ENCODE data around the gene DCUN1D4.

The DCUN1D4 gene

DNA sequence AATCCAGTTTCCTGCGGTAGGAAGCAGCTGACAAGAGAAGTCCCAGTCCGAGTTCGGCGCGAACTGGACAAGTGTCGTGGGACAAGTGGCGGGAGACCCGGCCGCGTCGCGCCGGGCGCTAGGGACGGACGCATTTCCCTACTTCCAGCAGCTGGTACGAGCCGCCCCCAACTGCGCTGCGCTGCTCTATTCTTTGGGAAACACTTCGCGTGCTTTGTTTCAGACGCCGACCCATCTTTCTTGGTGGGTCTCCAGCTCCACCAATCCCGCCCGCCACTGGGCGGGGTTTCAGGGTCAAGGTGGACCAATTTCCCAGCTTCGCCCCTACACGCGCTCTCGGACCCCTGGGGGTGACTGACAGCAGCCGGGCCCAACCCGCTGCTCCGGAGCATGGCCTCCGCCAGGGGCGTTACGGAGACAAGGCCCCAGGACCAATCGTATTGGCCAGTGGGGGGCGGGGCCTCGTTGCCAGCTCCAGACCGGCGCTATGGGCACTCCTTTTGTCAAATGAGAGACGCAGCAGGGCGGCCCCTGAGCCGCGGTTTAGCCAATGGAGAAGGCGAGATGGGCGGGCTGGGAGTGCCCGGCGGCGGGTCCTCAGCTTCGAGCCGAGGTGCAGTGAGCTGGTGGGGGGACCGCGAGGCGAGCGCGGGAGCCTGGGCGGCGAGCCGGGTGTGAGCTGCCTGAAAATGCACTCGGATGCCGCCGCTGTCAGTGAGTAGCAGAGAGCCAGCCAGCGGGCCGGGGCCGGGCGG is at the start of gene DCUN1D4:
DCUN1D4 (plus strand) TSS at position 600 of the 755 bp plus-strand sequence; CDS start at position 690, 90 bp downstream.
- peak; percentile 89 for ATAC-seq
- TF ChIP-seq, protein P1, sequence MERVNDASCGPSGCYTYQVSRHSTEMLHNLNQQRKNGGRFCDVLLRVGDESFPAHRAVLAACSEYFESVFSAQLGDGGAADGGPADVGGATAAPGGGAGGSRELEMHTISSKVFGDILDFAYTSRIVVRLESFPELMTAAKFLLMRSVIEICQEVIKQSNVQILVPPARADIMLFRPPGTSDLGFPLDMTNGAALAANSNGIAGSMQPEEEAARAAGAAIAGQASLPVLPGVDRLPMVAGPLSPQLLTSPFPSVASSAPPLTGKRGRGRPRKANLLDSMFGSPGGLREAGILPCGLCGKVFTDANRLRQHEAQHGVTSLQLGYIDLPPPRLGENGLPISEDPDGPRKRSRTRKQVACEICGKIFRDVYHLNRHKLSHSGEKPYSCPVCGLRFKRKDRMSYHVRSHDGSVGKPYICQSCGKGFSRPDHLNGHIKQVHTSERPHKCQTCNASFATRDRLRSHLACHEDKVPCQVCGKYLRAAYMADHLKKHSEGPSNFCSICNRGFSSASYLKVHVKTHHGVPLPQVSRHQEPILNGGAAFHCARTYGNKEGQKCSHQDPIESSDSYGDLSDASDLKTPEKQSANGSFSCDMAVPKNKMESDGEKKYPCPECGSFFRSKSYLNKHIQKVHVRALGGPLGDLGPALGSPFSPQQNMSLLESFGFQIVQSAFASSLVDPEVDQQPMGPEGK (CRISPR knock-in tag; IDR thresholded peaks at IDR 0.05; ENCODE audit: borderline replicate concordance): no peak
- TF ChIP-seq GLIS3 (CRISPR knock-in tag; IDR thresholded peaks at IDR 0.05): no peak

GRCh38 chr4:51820443-51821234 is 22.3 kb upstream of the DCUN1D4 start:
- TF ChIP-seq POU6F1 (CRISPR knock-in tag; IDR thresholded peaks at IDR 0.05; ENCODE audit: borderline replicate concordance, low read depth): no peak
- TF ChIP-seq TOX (CRISPR knock-in tag; IDR thresholded peaks at IDR 0.05; ENCODE audit: borderline replicate concordance): no peak
- TF ChIP-seq, protein P1 (CRISPR knock-in tag; IDR thresholded peaks at IDR 0.05; ENCODE audit: borderline replicate concordance): no peak
- no peak for TF ChIP-seq ESRRG (CRISPR knock-in tag; IDR thresholded peaks at IDR 0.05)
- no peak for TF ChIP-seq ZNF70 (CRISPR knock-in tag; IDR thresholded peaks at IDR 0.05)
- TF ChIP-seq, protein P2, sequence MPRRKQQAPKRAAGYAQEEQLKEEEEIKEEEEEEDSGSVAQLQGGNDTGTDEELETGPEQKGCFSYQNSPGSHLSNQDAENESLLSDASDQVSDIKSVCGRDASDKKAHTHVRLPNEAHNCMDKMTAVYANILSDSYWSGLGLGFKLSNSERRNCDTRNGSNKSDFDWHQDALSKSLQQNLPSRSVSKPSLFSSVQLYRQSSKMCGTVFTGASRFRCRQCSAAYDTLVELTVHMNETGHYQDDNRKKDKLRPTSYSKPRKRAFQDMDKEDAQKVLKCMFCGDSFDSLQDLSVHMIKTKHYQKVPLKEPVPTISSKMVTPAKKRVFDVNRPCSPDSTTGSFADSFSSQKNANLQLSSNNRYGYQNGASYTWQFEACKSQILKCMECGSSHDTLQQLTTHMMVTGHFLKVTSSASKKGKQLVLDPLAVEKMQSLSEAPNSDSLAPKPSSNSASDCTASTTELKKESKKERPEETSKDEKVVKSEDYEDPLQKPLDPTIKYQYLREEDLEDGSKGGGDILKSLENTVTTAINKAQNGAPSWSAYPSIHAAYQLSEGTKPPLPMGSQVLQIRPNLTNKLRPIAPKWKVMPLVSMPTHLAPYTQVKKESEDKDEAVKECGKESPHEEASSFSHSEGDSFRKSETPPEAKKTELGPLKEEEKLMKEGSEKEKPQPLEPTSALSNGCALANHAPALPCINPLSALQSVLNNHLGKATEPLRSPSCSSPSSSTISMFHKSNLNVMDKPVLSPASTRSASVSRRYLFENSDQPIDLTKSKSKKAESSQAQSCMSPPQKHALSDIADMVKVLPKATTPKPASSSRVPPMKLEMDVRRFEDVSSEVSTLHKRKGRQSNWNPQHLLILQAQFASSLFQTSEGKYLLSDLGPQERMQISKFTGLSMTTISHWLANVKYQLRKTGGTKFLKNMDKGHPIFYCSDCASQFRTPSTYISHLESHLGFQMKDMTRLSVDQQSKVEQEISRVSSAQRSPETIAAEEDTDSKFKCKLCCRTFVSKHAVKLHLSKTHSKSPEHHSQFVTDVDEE (CRISPR knock-in tag; IDR thresholded peaks at IDR 0.05): no peak
- no peak for TF ChIP-seq ARNTL (CRISPR knock-in tag; IDR thresholded peaks at IDR 0.05; ENCODE audit: borderline replicate concordance, low read depth)
- no peak for TF ChIP-seq RARB (CRISPR knock-in tag; IDR thresholded peaks at IDR 0.05)
- no peak for TF ChIP-seq ISL1 (CRISPR knock-in tag; IDR thresholded peaks at IDR 0.05)
- TF ChIP-seq SNAI2 (CRISPR knock-in tag; IDR thresholded peaks at IDR 0.05): no peak
- TF ChIP-seq, protein P3, sequence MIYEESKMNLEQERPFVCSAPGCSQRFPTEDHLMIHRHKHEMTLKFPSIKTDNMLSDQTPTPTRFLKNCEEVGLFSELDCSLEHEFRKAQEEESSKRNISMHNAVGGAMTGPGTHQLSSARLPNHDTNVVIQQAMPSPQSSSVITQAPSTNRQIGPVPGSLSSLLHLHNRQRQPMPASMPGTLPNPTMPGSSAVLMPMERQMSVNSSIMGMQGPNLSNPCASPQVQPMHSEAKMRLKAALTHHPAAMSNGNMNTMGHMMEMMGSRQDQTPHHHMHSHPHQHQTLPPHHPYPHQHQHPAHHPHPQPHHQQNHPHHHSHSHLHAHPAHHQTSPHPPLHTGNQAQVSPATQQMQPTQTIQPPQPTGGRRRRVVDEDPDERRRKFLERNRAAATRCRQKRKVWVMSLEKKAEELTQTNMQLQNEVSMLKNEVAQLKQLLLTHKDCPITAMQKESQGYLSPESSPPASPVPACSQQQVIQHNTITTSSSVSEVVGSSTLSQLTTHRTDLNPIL (CRISPR knock-in tag; IDR thresholded peaks at IDR 0.05; ENCODE audit: low read depth): no peak
- TF ChIP-seq TCF4 (CRISPR knock-in tag; IDR thresholded peaks at IDR 0.05; ENCODE audit: borderline replicate concordance): no peak
- no peak for TF ChIP-seq GLIS3 (CRISPR knock-in tag; IDR thresholded peaks at IDR 0.05)
- TF ChIP-seq ZNF8 (CRISPR knock-in tag; IDR thresholded peaks at IDR 0.05): no peak
- no peak for TF ChIP-seq ZC3H10 (CRISPR knock-in tag; IDR thresholded peaks at IDR 0.05)
- no peak for TF ChIP-seq ZFP30 (CRISPR knock-in tag; IDR thresholded peaks at IDR 0.05)
- no peak for ATAC-seq

DNA sequence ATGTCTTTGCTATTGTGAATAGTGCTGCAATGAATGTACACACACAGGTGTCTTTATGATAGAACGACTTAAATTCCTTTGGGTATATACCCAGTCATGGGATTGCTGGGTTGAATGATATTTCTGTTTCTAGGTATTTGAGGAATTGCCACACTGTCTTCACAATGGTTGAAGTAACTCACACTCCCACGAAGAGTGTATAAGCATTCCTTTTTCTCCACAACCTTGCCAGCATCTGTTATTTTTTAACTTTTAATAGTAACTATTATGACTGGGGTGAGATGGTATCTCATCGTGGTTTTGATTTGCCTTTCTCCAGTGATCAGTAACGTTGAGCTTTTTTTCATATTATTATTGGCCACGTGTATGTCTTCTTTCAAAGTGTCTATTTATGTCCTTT is 17.6 kb upstream of the DCUN1D4 start:
- no peak for ATAC-seq
- TF ChIP-seq OSR1 (CRISPR knock-in tag; IDR thresholded peaks at IDR 0.05) (no peak), POU6F1 (CRISPR knock-in tag; IDR thresholded peaks at IDR 0.05; ENCODE audit: borderline replicate concordance, low read depth) (no peak), ZC3H10 (CRISPR knock-in tag; IDR thresholded peaks at IDR 0.05) (no peak), CSDC2 (CRISPR knock-in tag; IDR thresholded peaks at IDR 0.05) (no peak), ZNF8 (CRISPR knock-in tag; IDR thresholded peaks at IDR 0.05) (no peak), ZFP3 (CRISPR knock-in tag; IDR thresholded peaks at IDR 0.05) (no peak), RARB (CRISPR knock-in tag; IDR thresholded peaks at IDR 0.05) (no peak), ARNTL (CRISPR knock-in tag; IDR thresholded peaks at IDR 0.05; ENCODE audit: borderline replicate concordance, low read depth) (no peak), ESRRG (CRISPR knock-in tag; IDR thresholded peaks at IDR 0.05) (no peak), ISL1 (CRISPR knock-in tag; IDR thresholded peaks at IDR 0.05) (no peak)
- TF ChIP-seq, protein P4, sequence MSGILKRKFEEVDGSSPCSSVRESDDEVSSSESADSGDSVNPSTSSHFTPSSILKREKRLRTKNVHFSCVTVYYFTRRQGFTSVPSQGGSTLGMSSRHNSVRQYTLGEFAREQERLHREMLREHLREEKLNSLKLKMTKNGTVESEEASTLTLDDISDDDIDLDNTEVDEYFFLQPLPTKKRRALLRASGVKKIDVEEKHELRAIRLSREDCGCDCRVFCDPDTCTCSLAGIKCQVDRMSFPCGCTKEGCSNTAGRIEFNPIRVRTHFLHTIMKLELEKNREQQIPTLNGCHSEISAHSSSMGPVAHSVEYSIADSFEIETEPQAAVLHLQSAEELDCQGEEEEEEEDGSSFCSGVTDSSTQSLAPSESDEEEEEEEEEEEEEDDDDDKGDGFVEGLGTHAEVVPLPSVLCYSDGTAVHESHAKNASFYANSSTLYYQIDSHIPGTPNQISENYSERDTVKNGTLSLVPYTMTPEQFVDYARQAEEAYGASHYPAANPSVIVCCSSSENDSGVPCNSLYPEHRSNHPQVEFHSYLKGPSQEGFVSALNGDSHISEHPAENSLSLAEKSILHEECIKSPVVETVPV (CRISPR knock-in tag; IDR thresholded peaks at IDR 0.05): no peak
- TF ChIP-seq, protein P1 (CRISPR knock-in tag; IDR thresholded peaks at IDR 0.05; ENCODE audit: borderline replicate concordance): no peak
